Mucosa of rectum (tissue), 2 donors: ENCODE results near the gene MTM1.

Experiments
- H3K27ac ChIP-seq, 2 donors: one replicate each; pipeline ENCODE4 v1.7.0; 2013; ENCODE audit warnings: inconsistent platforms in 2 of 2, low read depth in 2 of 2, low read length in 2 of 2
- H3K27me3 ChIP-seq, 2 donors: one replicate each; pipeline ENCODE4 v1.7.0; 2013; ENCODE audit warnings: low read length in 2 of 2; ENCODE audit not compliant: control insufficient read depth in 2 of 2, insufficient read depth in 2 of 2
- H3K36me3 ChIP-seq, 2 donors: one replicate each; pipeline ENCODE4 v1.7.0; 2013; ENCODE audit warnings: low read length in 2 of 2; ENCODE audit not compliant: control insufficient read depth in 2 of 2, insufficient read depth in 2 of 2
- H3K4me1 ChIP-seq, 2 donors: one replicate each; pipeline ENCODE4 v1.7.0; 2013; ENCODE audit warnings: low read length in 2 of 2, mild to moderate bottlenecking in 1 of 2; ENCODE audit not compliant: control insufficient read depth in 2 of 2, insufficient read depth in 2 of 2
- H3K4me3 ChIP-seq, 2 donors: one replicate each; pipeline ENCODE4 v1.7.0; 2013; ENCODE audit warnings: low read length in 2 of 2
- H3K9ac ChIP-seq, 2 donors: one replicate each; pipeline ENCODE4 v1.7.0; 2013; ENCODE audit warnings: low read length in 2 of 2, low read depth in 1 of 2, mild to moderate bottlenecking in 1 of 2
- H3K9me3 ChIP-seq, 2 donors: one replicate each; pipeline ENCODE4 v1.7.0; 2013; ENCODE audit warnings: low read length in 2 of 2; ENCODE audit not compliant: control insufficient read depth in 2 of 2
- donor health status: healthy.
- donor health status: Normal muscosa, but diverticular disease.

The MTM1 gene

GRCh38 chrX:150537851-150538250 is 30.6 kb upstream of the MTM1 start:
- H3K27ac ChIP-seq = no peak overlapping the region
- H3K4me1 ChIP-seq = no peaks in the 10 kb centered on the region
- no peaks in the 10 kb centered on the region for H3K27me3 ChIP-seq
- no peak overlapping the region for H3K9ac ChIP-seq
- no peak overlapping the region for H3K4me3 ChIP-seq
- H3K9me3 ChIP-seq = peaks cover 0 to 4% of the 10 kb centered on the region in 2 donors
- no peaks in the 10 kb centered on the region for H3K36me3 ChIP-seq

GRCh38 chrX:150540965-150541364 is 27.5 kb upstream of the MTM1 start:
- Histone ChIP-seq H3K9ac (no peak overlapping the region), H3K9me3 (peaks cover 0 to 4% of the 10 kb centered on the region in 2 donors), H3K27me3 (no peaks in the 10 kb centered on the region), H3K27ac (no peak overlapping the region), H3K4me1 (no peaks in the 10 kb centered on the region), H3K36me3 (no peaks in the 10 kb centered on the region), H3K4me3 (no peak overlapping the region)

GRCh38 chrX:150542846-150543229 is 25.6 kb upstream of the MTM1 start:
- no peak overlapping the region for H3K4me3 ChIP-seq
- no peaks in the 10 kb centered on the region for H3K9me3 ChIP-seq
- no peak overlapping the region for H3K9ac ChIP-seq
- no peaks in the 10 kb centered on the region for H3K27me3 ChIP-seq
- no peaks in the 10 kb centered on the region for H3K36me3 ChIP-seq
- peaks cover 5 to 9% of the 10 kb centered on the region in 2 donors for H3K4me1 ChIP-seq
- H3K27ac ChIP-seq = no peak overlapping the region

GRCh38 chrX:150543230-150544155 is 24.9 kb upstream of the MTM1 start:
- Histone ChIP-seq H3K4me1 (peaks cover 5 to 14% of the 10 kb centered on the region in 2 donors), H3K27ac (no peak overlapping the region), H3K27me3 (no peaks in the 10 kb centered on the region), H3K4me3 (no peak overlapping the region), H3K9ac (no peak overlapping the region), H3K36me3 (no peaks in the 10 kb centered on the region), H3K9me3 (no peaks in the 10 kb centered on the region)

- Histone ChIP-seq H3K9me3 (no peaks in the 10 kb centered on the region), H3K4me3 (no peak overlapping the region), H3K9ac (no peak overlapping the region), H3K4me1 (peaks cover 5 to 14% of the 10 kb centered on the region in 2 donors), H3K27me3 (no peaks in the 10 kb centered on the region), H3K27ac (no peak overlapping the region), H3K36me3 (no peaks in the 10 kb centered on the region)
Observed at GRCh38 chrX:150544222-150544787, 24.1 kb upstream of the MTM1 start.

- no peaks in the 10 kb centered on the region for H3K9me3 ChIP-seq
- no peak overlapping the region for H3K4me3 ChIP-seq
- no peak overlapping the region for H3K9ac ChIP-seq
- no peaks in the 10 kb centered on the region for H3K27me3 ChIP-seq
- H3K4me1 ChIP-seq = peaks cover 5 to 14% of the 10 kb centered on the region in 2 donors
- no peak overlapping the region for H3K27ac ChIP-seq
- no peaks in the 10 kb centered on the region for H3K36me3 ChIP-seq
Observed at GRCh38 chrX:150544835-150545770, 23.3 kb upstream of the MTM1 start.

GRCh38 chrX:150546711-150547153 is 21.7 kb upstream of the MTM1 start:
- peak overlapping the region; percentile 58 to 62 for H3K27ac ChIP-seq
- no peaks in the 10 kb centered on the region for H3K9me3 ChIP-seq
- H3K4me1 ChIP-seq = peaks cover 5 to 14% of the 10 kb centered on the region in 2 donors
- no peaks in the 10 kb centered on the region for H3K27me3 ChIP-seq
- H3K9ac ChIP-seq = no peak overlapping the region
- no peaks in the 10 kb centered on the region for H3K36me3 ChIP-seq
- peak overlapping the region in 1 of 2 donors; percentile 52 for H3K4me3 ChIP-seq

GRCh38 chrX:150547375-150548115 is 20.9 kb upstream of the MTM1 start:
- H3K27ac ChIP-seq = peak overlapping the region; percentile 58 to 62
- peaks cover 5 to 14% of the 10 kb centered on the region in 2 donors for H3K4me1 ChIP-seq
- peak overlapping the region; percentile 15 to 63 for H3K9ac ChIP-seq
- no peaks in the 10 kb centered on the region for H3K27me3 ChIP-seq
- peak overlapping the region; percentile 47 to 52 for H3K4me3 ChIP-seq
- H3K36me3 ChIP-seq = no peaks in the 10 kb centered on the region
- no peaks in the 10 kb centered on the region for H3K9me3 ChIP-seq

- Histone ChIP-seq H3K4me1 (peaks cover 5 to 14% of the 10 kb centered on the region in 2 donors), H3K9me3 (no peaks in the 10 kb centered on the region), H3K9ac (peak overlapping the region in 1 of 2 donors; percentile 63), H3K4me3 (peak overlapping the region; percentile 38 to 43), H3K27ac (peak overlapping the region; percentile 33 to 62), H3K27me3 (no peaks in the 10 kb centered on the region), H3K36me3 (no peaks in the 10 kb centered on the region)
Observed at GRCh38 chrX:150548251-150548650, 20.2 kb upstream of the MTM1 start.
